Subcutaneous abdominal adipose tissue (tissue), 5 donors: ENCODE results near the gene DAAM2.

ENCODE experiments used
- H3K27ac ChIP-seq: one replicate; pipeline ENCODE4 v1.7.0; 2013; ENCODE audit warnings: low read depth, mild to moderate bottlenecking, inconsistent platforms, low read length, moderate library complexity
- H3K27me3 ChIP-seq, 5 donors: one replicate each; pipeline ENCODE4 v1.7.0; 2013; ENCODE audit warnings: low read length in 5 of 5, inconsistent platforms in 1 of 5; ENCODE audit not compliant: control insufficient read depth in 5 of 5, insufficient read depth in 4 of 5
- H3K36me3 ChIP-seq, 5 donors: one replicate each; pipeline ENCODE4 v1.7.0; 2013; ENCODE audit warnings: low read length in 5 of 5; ENCODE audit not compliant: control insufficient read depth in 5 of 5, insufficient read depth in 5 of 5
- H3K4me1 ChIP-seq, 5 donors: one replicate each; pipeline ENCODE4 v1.7.0; 2013; ENCODE audit warnings: low read length in 5 of 5, mild to moderate bottlenecking in 3 of 5, moderate library complexity in 1 of 5; ENCODE audit not compliant: control insufficient read depth in 5 of 5, insufficient read depth in 5 of 5
- H3K4me3 ChIP-seq, 5 donors: one replicate each; pipeline ENCODE4 v1.7.0; 2013; ENCODE audit warnings: low read length in 5 of 5, low read depth in 1 of 5
- H3K9ac ChIP-seq, 5 donors: one replicate each; pipeline ENCODE4 v1.7.0; 2013; ENCODE audit warnings: low read length in 5 of 5, mild to moderate bottlenecking in 4 of 5, moderate library complexity in 3 of 5
- H3K9me3 ChIP-seq, 5 donors: one replicate each; pipeline ENCODE4 v1.7.0; 2013; ENCODE audit warnings: low read length in 5 of 5; ENCODE audit not compliant: control insufficient read depth in 5 of 5
- donor health status: healthy.
- donor health status: healthy.
- donor health status: healthy.
- donor health status: healthy.
- donor health status: healthy.

Gene DAAM2

DNA sequence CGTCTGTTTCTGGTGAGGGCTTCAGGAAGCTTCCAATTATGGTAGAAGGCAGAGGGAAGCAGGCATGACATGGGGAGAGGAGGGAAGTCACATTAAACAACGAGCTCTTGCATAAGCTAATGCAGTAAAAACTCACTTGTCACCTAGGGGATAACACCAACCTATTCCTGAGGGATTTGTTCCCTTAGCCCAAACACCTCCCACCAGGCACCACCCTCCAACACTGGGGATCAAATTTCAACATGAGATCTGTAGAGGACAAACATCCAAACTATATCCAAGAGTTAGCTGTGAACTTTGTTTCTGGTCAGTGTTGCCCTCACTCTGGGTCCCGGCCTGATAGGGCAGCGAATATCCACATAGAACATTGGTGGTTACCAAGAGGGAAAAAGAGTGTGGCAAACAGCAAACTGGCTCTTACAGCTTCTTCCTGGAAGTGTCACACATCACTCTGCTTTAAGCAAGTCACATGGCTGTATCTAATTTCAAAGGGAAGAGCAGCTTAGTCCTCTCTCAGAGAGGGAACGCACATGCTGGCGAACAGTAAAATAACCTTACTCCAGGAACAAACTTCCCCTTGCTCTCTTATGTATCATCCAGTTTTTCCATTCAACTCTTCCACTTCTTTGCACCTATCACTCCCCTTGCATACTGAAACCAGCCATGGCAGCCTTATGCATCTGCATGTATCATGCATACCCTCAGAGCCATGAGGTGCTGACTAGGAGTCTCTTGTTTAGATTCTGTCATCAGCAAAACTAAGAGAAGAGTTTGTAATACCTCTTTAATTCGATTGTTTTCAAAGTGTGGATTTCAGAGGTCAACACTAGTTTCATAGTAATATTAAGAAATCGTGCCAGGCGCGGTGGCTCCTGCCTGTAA lies 146.8 kb downstream of the DAAM2 start:
- Histone ChIP-seq H3K36me3 (no peaks in the 10 kb centered on the region), H3K9ac (peak overlapping the region in 2 of 5 donors; percentile 1 to 52), H3K4me3 (no peak overlapping the region), H3K27ac (peak overlapping the region; percentile 57), H3K4me1 (peaks cover 3 to 45% (median 23%) of the 10 kb centered on the region in 5 donors), H3K27me3 (no peaks in the 10 kb centered on the region), H3K9me3 (no peaks in the 10 kb centered on the region)

DNA sequence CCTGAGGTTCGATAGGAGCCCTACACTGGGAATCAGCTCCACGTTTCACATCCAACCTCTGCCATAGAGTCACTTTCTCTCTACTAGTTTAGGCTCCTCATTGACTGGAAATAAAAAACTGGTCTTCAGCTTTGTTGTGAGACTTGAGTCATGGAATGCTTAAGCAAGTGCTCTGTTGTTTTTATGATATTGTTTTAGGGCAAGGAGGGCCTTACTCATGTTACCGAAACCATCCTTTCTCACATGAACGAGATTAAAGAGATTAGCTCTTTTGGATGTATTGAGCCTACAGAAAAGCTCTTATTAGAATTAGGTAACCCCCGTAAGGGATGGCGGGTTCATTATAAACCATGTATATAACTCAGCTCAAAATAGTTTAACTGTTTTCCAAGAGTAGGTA lies 149.0 kb downstream of the DAAM2 start:
- Histone ChIP-seq H3K9me3 (no peaks in the 10 kb centered on the region), H3K27me3 (no peaks in the 10 kb centered on the region), H3K27ac (no peak overlapping the region), H3K36me3 (no peaks in the 10 kb centered on the region), H3K4me1 (peaks cover 3 to 32% (median 12%) of the 10 kb centered on the region in 5 donors), H3K9ac (no peak overlapping the region), H3K4me3 (no peak overlapping the region)

DNA sequence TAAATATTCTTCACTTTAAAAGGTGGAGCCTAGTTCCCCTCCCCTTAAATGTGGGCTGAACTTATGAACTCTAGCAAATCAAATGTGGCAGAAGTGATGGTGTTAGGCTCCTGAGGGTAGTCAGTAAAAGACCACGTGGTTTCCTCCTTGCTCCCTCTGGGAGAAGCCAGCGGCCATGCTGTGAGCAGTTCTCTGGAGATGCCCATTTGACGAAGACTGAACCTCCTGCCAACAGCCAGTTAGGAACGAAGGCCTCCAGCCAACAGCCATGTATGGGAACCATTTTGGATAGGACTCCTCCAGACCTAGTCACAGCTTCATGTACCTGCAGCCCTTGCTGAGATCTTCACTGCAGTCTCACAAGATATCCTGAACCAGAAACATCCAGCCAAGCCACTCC lies 149.6 kb downstream of the DAAM2 start:
- Histone ChIP-seq H3K4me3 (no peak overlapping the region), H3K36me3 (no peaks in the 10 kb centered on the region), H3K9me3 (no peaks in the 10 kb centered on the region), H3K4me1 (peaks cover 3 to 32% (median 12%) of the 10 kb centered on the region in 5 donors), H3K27me3 (no peaks in the 10 kb centered on the region), H3K9ac (no peak overlapping the region), H3K27ac (no peak overlapping the region)

DNA sequence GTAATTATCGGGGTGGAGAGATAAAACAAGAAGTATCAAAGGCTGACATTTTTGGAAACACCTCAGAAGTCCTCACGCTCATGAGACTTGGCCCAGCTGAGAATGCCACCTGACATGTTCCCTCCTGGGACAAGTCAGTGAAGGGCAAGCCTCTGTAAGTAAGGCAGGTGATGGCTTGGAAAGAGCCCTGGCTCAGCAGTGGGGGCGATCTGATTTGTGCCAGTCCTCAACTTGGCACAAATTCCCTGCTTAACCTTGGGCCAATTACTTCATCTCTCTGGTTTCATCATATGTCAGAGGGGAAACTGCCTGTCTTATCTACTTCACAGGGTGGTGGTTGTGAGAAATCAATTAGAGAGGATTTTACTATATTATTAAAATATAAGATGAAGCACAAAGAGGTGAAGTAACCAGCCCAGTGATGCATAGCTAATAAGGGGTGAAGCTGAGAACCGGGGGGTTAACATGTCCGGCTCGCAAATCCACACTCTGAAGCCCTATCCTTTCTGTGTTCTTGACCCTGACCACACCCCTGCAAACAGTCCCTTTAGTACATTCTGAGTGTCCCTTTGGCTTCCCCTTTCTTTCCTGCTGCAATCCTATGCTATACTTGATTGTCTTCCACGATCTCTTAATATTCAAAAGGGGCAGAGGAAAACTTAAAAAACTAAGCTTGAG lies 150.9 kb downstream of the DAAM2 start:
- Histone ChIP-seq H3K4me3 (no peak overlapping the region), H3K27ac (no peak overlapping the region), H3K9me3 (no peaks in the 10 kb centered on the region), H3K27me3 (no peaks in the 10 kb centered on the region), H3K9ac (no peak overlapping the region), H3K36me3 (no peaks in the 10 kb centered on the region), H3K4me1 (peaks cover 2 to 32% (median 12%) of the 10 kb centered on the region in 5 donors)

DNA sequence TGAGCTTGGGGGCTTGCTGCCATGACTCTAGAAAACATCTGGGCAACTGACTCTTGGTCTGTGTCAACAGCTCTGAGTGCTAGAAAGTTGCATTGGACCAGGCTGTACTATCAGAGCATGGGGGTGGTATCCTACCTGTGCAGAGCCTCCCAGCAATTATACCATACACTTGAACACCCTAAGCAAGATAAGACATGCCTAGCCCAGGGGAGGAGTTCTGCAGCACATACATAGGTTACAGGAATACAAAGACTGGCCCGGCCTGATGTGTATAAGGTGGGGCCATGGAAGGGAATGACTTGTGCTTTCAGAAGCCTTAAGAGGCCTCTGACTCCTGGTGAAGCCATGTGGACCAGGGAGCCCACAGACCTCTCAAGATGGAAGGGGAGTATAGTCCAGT lies 153.4 kb downstream of the DAAM2 start:
- H3K27me3 ChIP-seq = peaks cover 0 to 2% (median 0%) of the 10 kb centered on the region in 5 donors
- H3K36me3 ChIP-seq = no peaks in the 10 kb centered on the region
- no peak overlapping the region for H3K27ac ChIP-seq
- H3K9me3 ChIP-seq = no peaks in the 10 kb centered on the region
- no peak overlapping the region for H3K4me3 ChIP-seq
- no peak overlapping the region for H3K9ac ChIP-seq
- H3K4me1 ChIP-seq = peaks cover 0 to 24% (median 2%) of the 10 kb centered on the region in 5 donors

DNA sequence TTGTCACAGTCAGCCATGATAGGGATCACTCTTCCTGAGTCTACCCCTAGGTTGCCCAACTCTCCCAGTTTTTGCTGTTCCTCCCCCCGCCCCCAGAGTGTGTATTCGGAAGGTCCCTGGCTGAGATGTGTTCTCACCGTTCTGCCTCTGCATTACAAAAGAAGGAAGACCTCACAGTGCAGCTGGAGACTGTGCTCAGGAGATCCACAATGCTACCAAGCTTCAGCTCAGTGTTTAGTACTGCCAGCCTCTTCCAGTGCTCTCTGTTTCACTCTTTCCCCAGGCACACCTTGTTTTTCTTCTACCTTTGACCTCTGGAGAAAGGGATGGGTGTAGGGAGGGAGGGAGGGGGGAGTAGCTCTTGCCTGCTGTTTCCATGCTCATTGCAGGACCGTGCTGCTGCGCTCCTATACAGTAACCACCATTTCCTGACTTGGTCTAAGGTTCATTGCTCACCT lies 155.5 kb downstream of the DAAM2 start:
- Histone ChIP-seq H3K36me3 (no peaks in the 10 kb centered on the region), H3K27me3 (peaks cover 0 to 2% (median 0%) of the 10 kb centered on the region in 5 donors), H3K9ac (no peak overlapping the region), H3K27ac (no peak overlapping the region), H3K9me3 (no peaks in the 10 kb centered on the region), H3K4me3 (no peak overlapping the region), H3K4me1 (peaks cover 2 to 35% (median 14%) of the 10 kb centered on the region in 5 donors)

DNA sequence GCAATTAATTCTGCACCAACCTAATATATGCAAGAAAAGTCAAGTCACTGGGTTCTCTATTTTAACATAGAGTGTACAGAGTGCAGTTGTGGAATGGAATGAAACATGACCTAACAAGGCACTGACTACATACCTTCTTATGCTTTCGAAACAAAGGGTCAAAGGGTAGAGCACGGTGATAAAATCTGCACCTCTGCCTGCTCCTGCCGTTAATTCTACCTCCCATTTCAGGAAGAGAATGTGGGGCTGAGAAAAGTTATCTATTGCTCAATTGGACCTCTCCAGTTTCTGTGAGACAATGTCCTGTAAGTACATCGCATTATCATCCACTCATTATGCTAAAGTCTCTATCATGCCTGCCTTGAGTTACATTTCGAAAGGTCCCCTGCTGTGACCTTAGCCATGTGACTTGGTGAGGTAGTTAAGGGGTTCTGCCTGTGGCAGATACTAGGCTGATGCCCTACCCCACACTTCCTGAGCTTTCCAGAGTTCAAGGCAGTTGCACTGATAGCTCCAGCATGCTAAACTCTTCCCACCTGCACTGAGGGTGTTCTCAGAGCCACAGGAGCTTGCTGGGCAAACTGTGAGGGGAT lies 156.1 kb downstream of the DAAM2 start:
- Histone ChIP-seq H3K9ac (no peak overlapping the region), H3K4me1 (peaks cover 2 to 30% (median 14%) of the 10 kb centered on the region in 5 donors), H3K36me3 (no peaks in the 10 kb centered on the region), H3K27me3 (peaks cover 0 to 2% (median 0%) of the 10 kb centered on the region in 5 donors), H3K27ac (no peak overlapping the region), H3K4me3 (no peak overlapping the region), H3K9me3 (no peaks in the 10 kb centered on the region)

DNA sequence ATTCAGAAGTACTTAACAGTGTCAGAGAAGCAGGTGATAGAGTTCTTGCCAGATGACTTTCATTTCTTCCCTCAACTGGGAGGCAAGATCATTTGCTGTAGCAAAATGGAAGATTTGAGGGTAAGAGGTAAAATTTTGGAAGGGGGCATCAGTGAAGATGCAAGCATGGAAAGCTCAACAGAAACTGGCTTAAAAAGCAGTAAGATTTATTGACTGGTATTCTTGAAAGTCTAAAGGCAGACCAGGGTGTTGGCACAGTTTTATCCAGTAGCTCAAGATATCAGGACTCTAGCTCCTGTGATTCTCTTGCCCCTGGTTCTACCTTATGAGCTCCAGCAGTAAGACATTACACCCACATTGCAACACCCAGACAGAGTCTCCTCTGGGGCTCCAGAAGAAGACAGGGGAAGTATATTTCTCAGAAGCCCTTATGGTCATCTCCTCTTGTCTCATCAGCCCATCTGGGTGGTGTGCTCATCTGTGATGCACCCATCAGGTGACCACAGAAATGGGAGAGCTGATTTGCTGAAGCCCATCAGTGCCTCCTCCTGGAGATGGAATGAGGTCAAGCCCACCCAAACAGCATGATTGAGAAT lies 158.0 kb downstream of the DAAM2 start:
- H3K4me1 ChIP-seq = peaks cover 2 to 25% (median 14%) of the 10 kb centered on the region in 5 donors
- H3K27me3 ChIP-seq = peaks cover 0 to 2% (median 0%) of the 10 kb centered on the region in 5 donors
- H3K27ac ChIP-seq = no peak overlapping the region
- no peaks in the 10 kb centered on the region for H3K36me3 ChIP-seq
- no peaks in the 10 kb centered on the region for H3K9me3 ChIP-seq
- H3K9ac ChIP-seq = no peak overlapping the region
- H3K4me3 ChIP-seq = no peak overlapping the region

DNA sequence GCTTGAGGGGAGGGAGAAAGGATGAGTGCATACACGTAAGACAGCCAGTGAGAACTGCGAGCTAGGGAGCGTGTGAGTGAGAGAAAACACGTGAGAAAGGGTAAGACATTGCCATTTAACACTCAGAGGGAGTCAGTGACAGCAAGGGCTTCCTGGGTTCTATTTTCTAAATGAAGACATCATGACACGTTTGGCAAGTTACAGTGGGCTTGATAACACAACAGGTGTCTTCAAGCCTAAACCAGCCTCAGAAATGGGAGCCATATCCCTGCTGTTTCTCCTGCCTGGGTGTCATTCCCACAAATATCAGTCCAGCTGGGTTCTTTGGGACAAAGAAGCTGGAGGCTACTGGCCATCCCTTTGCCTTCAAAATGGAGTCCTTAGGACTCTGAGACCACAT lies 159.0 kb downstream of the DAAM2 start:
- no peak overlapping the region for H3K27ac ChIP-seq

More for the DNA sequence above, 159.0 kb downstream of the DAAM2 start:
- Histone ChIP-seq H3K4me3 (no peak overlapping the region), H3K36me3 (no peaks in the 10 kb centered on the region), H3K27me3 (peaks cover 0 to 2% (median 0%) of the 10 kb centered on the region in 5 donors), H3K9me3 (no peaks in the 10 kb centered on the region), H3K4me1 (peaks cover 2 to 25% (median 14%) of the 10 kb centered on the region in 5 donors), H3K9ac (no peak overlapping the region)
